ENCODE data around the gene CCDC102A. TPM values are rescaled to one million over a fixed set of nuclear protein-coding genes. Genes with fewer than 3 reads are reported as not detected.
A peak's percentile ranks its signal among the peaks of the same experiment; 100 is the strongest.

Gene CCDC102A
- total and polyA plus RNA-seq, 2 of the 13 experiments (the other 11 are each of a cell fraction or from before 2014, with no cell fraction given), result 2.1 to 2.8 TPM

- peak; percentile 59; the same call in 1 of the 2 replicates for TF ChIP-seq ZNF567 (CRISPR knock-in tag; IDR thresholded peaks at IDR 0.05; ENCODE audit: borderline replicate concordance)
- no peak for TF ChIP-seq ZNF569 (CRISPR knock-in tag; IDR thresholded peaks at IDR 0.05; ENCODE audit: borderline replicate concordance)
- TF ChIP-seq, protein P1, sequence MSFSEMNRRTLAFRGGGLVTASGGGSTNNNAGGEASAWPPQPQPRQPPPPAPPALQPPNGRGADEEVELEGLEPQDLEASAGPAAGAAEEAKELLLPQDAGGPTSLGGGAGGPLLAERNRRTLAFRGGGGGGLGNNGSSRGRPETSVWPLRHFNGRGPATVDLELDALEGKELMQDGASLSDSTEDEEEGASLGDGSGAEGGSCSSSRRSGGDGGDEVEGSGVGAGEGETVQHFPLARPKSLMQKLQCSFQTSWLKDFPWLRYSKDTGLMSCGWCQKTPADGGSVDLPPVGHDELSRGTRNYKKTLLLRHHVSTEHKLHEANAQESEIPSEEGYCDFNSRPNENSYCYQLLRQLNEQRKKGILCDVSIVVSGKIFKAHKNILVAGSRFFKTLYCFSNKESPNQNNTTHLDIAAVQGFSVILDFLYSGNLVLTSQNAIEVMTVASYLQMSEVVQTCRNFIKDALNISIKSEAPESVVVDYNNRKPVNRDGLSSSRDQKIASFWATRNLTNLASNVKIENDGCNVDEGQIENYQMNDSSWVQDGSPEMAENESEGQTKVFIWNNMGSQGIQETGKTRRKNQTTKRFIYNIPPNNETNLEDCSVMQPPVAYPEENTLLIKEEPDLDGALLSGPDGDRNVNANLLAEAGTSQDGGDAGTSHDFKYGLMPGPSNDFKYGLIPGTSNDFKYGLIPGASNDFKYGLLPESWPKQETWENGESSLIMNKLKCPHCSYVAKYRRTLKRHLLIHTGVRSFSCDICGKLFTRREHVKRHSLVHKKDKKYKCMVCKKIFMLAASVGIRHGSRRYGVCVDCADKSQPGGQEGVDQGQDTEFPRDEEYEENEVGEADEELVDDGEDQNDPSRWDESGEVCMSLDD (CRISPR knock-in tag; IDR thresholded peaks at IDR 0.05; ENCODE audit: borderline replicate concordance), result no peak; the same call in 1 of the 2 replicates
- peak; percentile 72; the same call in 1 of the 2 replicates for TF ChIP-seq ZSCAN31 (CRISPR knock-in tag; IDR thresholded peaks at IDR 0.05; ENCODE audit: low read depth)
- 0 out of 2 replicates have a peak, but pooled peaks have one; percentile 86 for TF ChIP-seq ZNF136 (CRISPR knock-in tag; IDR thresholded peaks at IDR 0.05; ENCODE audit: low read depth)
- TF ChIP-seq KLF12 (CRISPR knock-in tag; IDR thresholded peaks at IDR 0.05; ENCODE audit: borderline replicate concordance), result 0 out of 2 replicates have a peak, but pooled peaks have one; percentile 20
- TF ChIP-seq ARNTL (CRISPR knock-in tag; IDR thresholded peaks at IDR 0.05), result peak; percentile 77
- TF ChIP-seq, protein P2, sequence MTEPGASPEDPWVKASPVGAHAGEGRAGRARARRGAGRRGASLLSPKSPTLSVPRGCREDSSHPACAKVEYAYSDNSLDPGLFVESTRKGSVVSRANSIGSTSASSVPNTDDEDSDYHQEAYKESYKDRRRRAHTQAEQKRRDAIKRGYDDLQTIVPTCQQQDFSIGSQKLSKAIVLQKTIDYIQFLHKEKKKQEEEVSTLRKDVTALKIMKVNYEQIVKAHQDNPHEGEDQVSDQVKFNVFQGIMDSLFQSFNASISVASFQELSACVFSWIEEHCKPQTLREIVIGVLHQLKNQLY (CRISPR knock-in tag; IDR thresholded peaks at IDR 0.05), result peak; percentile 79
- peak; percentile 89; the same call in 1 of the 2 replicates for TF ChIP-seq ZNF713 (CRISPR knock-in tag; IDR thresholded peaks at IDR 0.05)
- peak; percentile 85 for TF ChIP-seq SAP130 (CRISPR knock-in tag; IDR thresholded peaks at IDR 0.05; ENCODE audit: low read depth)
- TF ChIP-seq NR2F1 (CRISPR knock-in tag; IDR thresholded peaks at IDR 0.05), result no peak
- TF ChIP-seq ELF4 (CRISPR knock-in tag; IDR thresholded peaks at IDR 0.05; ENCODE audit: borderline replicate concordance), result peak; percentile 87; the same call in 1 of the 2 replicates
- TF ChIP-seq GABPB1 (CRISPR knock-in tag; IDR thresholded peaks at IDR 0.05), result peak; percentile 76
- TF ChIP-seq RFX5 (IDR thresholded peaks at IDR 0.05; ENCODE audit: low read depth, low read length), result no peak
- TF ChIP-seq, protein P3, sequence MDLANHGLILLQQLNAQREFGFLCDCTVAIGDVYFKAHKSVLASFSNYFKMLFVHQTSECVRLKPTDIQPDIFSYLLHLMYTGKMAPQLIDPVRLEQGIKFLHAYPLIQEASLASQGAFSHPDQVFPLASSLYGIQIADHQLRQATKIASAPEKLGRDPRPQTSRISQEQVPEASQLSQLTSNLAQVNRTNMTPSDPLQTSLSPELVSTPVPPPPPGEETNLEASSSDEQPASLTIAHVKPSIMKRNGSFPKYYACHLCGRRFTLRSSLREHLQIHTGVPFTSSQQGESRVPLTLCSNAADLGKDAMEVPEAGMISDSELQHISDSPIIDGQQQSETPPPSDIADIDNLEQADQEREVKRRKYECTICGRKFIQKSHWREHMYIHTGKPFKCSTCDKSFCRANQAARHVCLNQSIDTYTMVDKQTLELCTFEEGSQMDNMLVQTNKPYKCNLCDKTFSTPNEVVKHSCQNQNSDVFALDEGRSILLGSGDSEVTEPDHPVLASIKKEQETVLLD (CRISPR knock-in tag; IDR thresholded peaks at IDR 0.05; ENCODE audit: low read depth), result 0 out of 2 replicates have a peak, but pooled peaks have one; percentile 1
- TF ChIP-seq NRL (CRISPR knock-in tag; IDR thresholded peaks at IDR 0.05; ENCODE audit: borderline replicate concordance), result peak; percentile 49; the same call in 1 of the 2 replicates
- TF ChIP-seq JDP2 (CRISPR knock-in tag; IDR thresholded peaks at IDR 0.05; ENCODE audit: borderline replicate concordance), result no peak
- TF ChIP-seq, protein P4, sequence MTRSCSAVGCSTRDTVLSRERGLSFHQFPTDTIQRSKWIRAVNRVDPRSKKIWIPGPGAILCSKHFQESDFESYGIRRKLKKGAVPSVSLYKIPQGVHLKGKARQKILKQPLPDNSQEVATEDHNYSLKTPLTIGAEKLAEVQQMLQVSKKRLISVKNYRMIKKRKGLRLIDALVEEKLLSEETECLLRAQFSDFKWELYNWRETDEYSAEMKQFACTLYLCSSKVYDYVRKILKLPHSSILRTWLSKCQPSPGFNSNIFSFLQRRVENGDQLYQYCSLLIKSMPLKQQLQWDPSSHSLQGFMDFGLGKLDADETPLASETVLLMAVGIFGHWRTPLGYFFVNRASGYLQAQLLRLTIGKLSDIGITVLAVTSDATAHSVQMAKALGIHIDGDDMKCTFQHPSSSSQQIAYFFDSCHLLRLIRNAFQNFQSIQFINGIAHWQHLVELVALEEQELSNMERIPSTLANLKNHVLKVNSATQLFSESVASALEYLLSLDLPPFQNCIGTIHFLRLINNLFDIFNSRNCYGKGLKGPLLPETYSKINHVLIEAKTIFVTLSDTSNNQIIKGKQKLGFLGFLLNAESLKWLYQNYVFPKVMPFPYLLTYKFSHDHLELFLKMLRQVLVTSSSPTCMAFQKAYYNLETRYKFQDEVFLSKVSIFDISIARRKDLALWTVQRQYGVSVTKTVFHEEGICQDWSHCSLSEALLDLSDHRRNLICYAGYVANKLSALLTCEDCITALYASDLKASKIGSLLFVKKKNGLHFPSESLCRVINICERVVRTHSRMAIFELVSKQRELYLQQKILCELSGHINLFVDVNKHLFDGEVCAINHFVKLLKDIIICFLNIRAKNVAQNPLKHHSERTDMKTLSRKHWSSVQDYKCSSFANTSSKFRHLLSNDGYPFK (CRISPR knock-in tag; IDR thresholded peaks at IDR 0.05; ENCODE audit: borderline replicate concordance), result peak; percentile 85
- TF ChIP-seq ELF3 (CRISPR knock-in tag; IDR thresholded peaks at IDR 0.05), result peak; percentile 69; the same call in 1 of the 2 replicates
Observed at GRCh38 chr16:57479976-57480753, 56.2 kb downstream of the CCDC102A start (continued).

Data from HepG2 (cell line).